GM04504 (cell line): ENCODE results near the gene MALRD1.

ENCODE experiments used
- DNase-seq: peaks from one replicate; pipeline ENCODE4 v3.0.0-alpha.2; 2012; ENCODE audit warnings: low read depth

Gene MALRD1

GRCh38 chr10:19653931-19654330 is 605.3 kb downstream of the MALRD1 start:
- no peak for DNase-seq

GRCh38 chr10:19654576-19654975 is 606.0 kb downstream of the MALRD1 start:
- DNase-seq = no peak

- DNase-seq = no peak
These were observed 607.9 kb downstream of the MALRD1 start for GRCh38 chr10:19656420-19657042.

GRCh38 chr10:19658131-19658530 is 609.5 kb downstream of the MALRD1 start:
- DNase-seq = no peak

- DNase-seq = no peak
These were observed 610.1 kb downstream of the MALRD1 start for GRCh38 chr10:19658622-19659233.

GRCh38 chr10:19659920-19660655 is 611.5 kb downstream of the MALRD1 start:
- no peak for DNase-seq

GRCh38 chr10:19663344-19663743 is 614.7 kb downstream of the MALRD1 start:
- no peak for DNase-seq

GRCh38 chr10:19668116-19668515 is 619.5 kb downstream of the MALRD1 start:
- no peak for DNase-seq

- DNase-seq = no peak
These were observed 627.5 kb downstream of the MALRD1 start for GRCh38 chr10:19676063-19676462.

- no peak for DNase-seq
These were observed 634.8 kb downstream of the MALRD1 start for GRCh38 chr10:19683356-19683755.

GRCh38 chr10:19683960-19684359 is 635.4 kb downstream of the MALRD1 start:
- no peak for DNase-seq

GRCh38 chr10:19688344-19688743 is 639.7 kb downstream of the MALRD1 start:
- no peak for DNase-seq

GRCh38 chr10:19689231-19689630 is 640.6 kb downstream of the MALRD1 start:
- DNase-seq = no peak

- no peak for DNase-seq
These were observed 650.7 kb downstream of the MALRD1 start for GRCh38 chr10:19699299-19699698.

- no peak for DNase-seq
These were observed 652.9 kb downstream of the MALRD1 start for GRCh38 chr10:19701427-19702052.

GRCh38 chr10:19702215-19702614 is 653.6 kb downstream of the MALRD1 start:
- no peak for DNase-seq

GRCh38 chr10:19704544-19704943 is 655.9 kb downstream of the MALRD1 start:
- DNase-seq = no peak

GRCh38 chr10:19705250-19705649 is 656.6 kb downstream of the MALRD1 start:
- DNase-seq = no peak

GRCh38 chr10:19706904-19707303 is 658.3 kb downstream of the MALRD1 start:
- DNase-seq = no peak

GRCh38 chr10:19707376-19707775 is 658.8 kb downstream of the MALRD1 start:
- DNase-seq = no peak

- no peak for DNase-seq
These were observed 659.4 kb downstream of the MALRD1 start for GRCh38 chr10:19708031-19708430.

- no peak for DNase-seq
These were observed 662.0 kb downstream of the MALRD1 start for GRCh38 chr10:19710600-19710999.

- no peak for DNase-seq
These were observed 664.6 kb downstream of the MALRD1 start for GRCh38 chr10:19713159-19713558.
